Measurements from ENCODE around the gene TBCCD1.
"Not testable (repeated sequence)": the region's sequence is repeated elsewhere in the genome, so short reads cannot be mapped to it uniquely, and the experiment has no call there.

Gene TBCCD1

GRCh38 chr3:186594591-186595113 lies 27.5 kb upstream of the TBCCD1 start:
- no peak for DNase-seq

GRCh38 chr3:186593862-186594261 lies 26.7 kb upstream of the TBCCD1 start:
- DNase-seq, result no peak

DNA sequence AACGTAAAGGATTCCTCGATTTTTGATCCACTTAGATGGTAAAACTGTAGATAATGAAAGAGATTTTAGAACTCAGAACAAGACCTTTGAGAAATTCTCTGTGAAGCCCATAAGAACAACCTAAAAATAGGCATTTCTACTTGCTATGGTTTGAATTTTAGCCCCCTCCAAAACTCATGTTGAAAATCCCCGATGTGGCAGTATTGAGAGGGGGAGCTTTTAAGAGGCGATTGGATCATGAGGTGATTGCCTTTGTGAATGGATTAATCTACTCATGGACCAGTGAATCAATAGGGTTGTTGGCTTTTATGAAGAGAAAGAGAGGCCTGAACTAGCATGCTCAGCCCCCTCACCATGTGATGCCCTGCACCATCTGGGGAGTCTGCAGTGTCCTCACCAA lies 25.5 kb upstream of the TBCCD1 start:
- DNase-seq, result no peak

GRCh38 chr3:186590580-186591295 lies 23.6 kb upstream of the TBCCD1 start:
- DNase-seq, result no peak

DNA sequence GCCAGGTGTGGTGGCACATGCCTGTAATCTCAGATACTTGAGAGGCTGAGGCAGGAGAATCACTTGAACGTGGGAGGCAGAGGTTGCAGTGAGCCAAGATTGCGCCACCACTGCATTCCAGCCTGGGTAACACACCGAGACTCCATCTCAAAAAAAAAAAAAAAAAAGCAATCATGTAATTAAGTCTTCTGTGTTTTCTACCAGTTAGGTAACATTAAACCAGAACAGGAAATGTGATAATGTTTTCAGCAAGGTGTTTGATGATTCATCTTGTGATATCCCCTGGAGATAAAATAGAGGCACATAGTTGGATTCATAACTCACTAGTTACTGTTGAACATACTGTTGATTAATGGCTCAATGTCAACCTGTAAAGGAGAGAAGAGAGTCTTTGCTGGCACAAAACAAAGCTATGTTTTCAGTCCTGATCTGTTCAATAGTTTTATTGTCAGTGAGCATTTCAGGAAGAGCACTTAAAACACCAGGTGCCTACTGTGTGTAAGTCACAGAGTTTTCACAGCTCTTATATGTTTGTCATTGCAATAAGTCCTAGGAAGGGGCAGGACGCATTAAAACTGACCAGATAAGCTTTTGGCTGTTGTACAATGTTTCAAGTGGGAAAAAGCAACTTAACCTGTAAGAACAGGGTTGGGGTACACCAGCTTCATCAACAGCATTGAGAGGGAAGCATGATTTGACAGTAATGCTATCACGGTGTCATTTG lies 22.9 kb upstream of the TBCCD1 start:
- no peak for DNase-seq

DNA sequence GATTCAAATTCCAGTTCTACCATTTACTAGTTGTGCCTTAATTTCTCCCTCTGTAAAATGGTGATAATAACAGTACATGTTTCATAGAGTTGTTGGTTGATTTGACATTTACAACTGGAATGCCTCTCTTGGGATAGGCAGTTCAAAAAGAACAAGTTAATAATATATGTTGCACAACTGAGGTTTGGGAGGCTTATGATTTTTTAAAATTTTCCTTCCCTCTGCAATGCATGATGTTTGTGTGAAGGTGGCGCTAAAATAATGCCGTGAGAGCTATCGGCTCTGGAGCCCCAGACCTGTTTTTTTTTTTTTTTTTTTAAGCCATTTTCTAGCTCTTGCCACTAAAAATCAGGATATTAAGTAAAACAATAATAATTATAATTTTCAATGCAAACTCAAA lies 22.0 kb upstream of the TBCCD1 start:
- no peak for DNase-seq

- DNase-seq, result no peak
Observed at GRCh38 chr3:186588632-186589031, 21.5 kb upstream of the TBCCD1 start.

DNA sequence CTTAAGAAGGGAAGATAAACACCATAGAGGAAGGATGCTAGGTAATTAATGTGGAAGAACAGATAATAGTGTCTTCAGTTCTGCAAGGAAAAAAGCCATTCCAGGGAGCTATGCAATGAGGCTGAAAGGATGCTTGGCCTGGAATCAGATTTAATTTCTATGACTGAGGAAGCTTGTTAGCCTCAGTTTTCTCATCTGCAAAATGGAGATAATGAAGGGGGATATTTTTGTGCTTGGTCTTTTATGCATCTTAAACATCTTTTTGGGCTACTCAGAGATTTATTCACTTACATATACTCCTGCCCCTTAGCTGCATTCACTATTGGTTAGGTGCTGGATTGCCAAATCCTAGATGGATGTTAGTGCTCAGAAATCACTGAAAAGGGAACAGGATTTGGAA lies 20.0 kb upstream of the TBCCD1 start:
- DNase-seq, result no peak

DNA sequence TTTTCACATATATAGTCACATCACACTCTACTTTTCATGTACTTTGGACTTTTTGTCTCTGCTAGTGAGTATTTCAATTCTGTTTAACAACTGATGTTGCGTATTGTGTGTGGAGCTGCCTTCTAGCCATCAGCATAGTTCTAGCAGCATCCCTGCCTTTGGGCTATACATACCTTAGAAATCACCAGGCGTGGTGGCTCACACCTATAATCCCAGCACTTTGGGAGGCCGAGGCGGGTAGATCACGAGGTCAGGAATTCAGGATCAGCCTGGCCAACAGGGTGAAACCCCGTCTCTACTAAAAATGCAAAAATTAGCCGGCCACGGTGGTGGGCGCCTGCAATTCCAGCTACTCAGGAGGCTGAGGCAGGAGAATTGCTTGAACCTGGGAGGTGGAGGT lies 19.1 kb upstream of the TBCCD1 start:
- DNase-seq, result not testable (repeated sequence)

- no peak for DNase-seq
Observed at GRCh38 chr3:186583831-186584230, 16.7 kb upstream of the TBCCD1 start.

DNA sequence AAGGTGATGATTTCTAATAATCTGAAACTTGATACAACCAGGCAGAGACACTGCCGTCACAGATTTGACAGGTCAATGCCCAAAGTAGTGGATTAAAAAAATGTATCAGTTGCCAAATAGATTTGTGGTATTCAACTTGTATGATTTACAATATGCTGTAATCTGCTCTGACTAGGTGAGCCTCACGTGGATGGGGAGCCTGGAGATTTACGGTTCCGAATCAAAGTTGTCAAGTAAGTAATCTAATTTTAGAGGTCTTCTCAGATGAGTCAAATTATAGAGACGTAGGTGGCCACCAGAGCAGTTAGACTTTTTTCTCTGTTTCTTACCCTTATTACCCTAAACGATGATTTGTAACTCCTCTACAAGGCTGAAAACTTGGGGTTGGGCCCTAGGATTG lies 15.4 kb upstream of the TBCCD1 start:
- DNase-seq, result no peak

DNA sequence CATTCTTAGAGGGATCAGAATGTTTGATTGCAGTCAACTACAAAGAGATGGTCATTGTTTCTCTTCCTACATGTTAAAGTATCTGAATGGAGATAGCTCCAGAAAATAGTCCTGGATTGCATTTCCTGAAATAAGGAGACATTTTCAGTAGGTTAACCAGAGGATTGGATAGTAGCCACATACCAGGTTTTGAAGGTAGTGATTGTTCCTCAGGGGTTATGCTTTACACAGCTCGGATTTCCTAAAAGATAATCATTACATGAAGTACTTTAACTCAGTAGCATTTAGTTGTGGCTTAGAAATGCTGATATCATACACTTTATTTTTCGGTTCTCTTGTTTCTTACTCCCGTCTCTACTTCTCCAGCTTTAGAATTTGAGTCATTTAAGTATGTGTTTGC lies 13.6 kb upstream of the TBCCD1 start:
- no peak for DNase-seq

GRCh38 chr3:186577521-186577920 lies 10.4 kb upstream of the TBCCD1 start:
- DNase-seq, result no peak

DNA sequence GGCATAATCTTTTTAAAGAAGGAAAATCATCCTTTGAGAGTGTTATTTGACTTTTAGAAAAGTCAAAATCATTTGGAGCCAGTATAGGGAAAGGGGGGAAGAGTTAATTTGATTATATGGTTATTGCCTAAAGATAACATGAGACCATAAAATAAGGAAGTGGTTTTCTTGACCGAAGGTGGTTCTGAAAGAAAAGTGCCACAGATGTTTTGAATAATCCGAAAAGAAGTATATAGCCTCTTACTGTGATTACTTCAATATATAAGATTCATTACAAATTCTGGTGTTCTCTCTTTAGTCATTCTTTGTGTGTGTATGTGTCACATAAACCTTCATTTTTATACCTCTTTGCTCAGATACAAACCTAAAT lies 4.5 kb upstream of the TBCCD1 start:
- no peak for DNase-seq

DNA sequence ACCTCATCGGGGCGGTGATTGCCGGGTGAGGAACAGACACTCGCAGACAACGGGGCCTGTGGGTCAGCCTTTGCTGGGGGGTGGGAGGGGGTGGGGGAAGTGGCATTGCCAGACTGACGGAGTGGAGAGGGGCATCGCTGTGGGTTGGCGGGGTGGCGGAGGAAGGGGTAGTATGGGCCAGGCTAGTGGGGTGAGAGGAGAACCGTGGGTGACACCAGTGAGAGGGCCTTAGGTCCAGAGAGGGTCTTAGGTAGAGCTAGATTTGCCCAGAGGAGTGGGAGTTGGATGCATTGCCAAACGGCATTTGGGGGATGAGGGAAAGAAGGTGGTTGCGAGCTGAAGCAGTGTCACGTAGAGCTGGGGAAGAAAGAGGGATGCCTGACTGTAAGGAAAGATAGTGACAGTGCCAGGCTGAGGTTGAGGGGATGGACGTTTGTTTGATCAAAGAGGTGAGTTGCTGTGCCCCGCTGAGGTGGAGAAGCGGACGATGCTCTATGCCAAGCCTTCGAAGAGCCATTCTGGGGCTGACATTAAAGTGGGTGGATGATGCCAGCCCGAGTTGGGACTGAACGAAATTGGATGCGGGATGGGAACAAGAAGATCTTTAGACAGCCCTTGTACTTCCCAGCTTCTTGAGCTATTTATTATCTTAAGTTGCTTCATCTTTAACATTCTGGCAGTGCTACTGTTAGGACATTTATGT lies 4.0 kb upstream of the TBCCD1 start:
- no peak for DNase-seq

DNA sequence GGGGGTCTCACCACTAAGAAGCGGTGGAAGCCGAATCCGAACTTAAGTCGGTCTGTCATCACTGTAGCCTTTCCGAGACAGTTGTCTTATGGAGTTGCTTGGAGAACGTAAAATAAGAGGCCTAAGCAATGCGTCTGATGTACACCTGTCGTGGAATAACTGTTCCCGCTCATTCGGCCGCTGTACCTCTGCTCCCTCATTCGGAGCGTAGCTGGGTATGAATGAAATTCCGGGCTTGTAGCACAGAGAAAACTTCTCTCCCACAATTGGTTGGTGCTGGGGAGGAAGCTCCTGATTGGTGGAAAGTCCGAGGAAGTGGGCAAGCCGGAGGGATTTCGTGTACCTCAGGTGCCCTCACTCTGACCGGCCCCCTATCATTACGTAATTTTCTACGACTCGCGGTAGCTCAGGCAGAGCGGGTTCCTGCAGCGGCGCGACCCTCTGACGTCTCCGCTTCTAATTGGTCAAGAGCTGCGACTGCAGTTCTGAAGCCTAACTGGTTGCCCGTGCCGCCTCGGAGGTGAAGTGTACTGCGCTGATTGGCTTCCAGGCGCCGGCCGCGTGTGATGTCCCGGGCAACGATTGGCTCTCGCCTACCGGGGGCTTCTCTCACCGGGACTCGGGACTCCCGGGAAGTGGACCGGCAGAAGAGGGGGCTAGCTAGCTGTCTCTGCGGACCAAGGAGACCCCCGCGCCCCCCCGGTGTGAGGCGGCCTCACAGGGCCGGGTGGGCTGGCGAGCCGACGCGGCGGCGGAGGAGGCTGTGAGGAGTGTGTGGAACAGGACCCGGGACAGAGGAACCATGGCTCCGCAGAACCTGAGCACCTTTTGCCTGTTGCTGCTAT lies 3.2 kb upstream of the TBCCD1 start, which contains the start of gene DNAJB11:
Gene DNAJB11 (plus strand): TSS at position 625 of the 845 bp plus-strand sequence. CDS start 178 bp downstream, at position 803.
- DNase-seq, result peak; percentile 100

GRCh38 chr3:186569779-186570095 lies 2.6 kb upstream of the TBCCD1 start:
- no peak for DNase-seq

GRCh38 chr3:186569361-186569760 lies 2.2 kb upstream of the TBCCD1 start:
- not testable (repeated sequence) for DNase-seq

GRCh38 chr3:186566772-186567071 lies 417 bp downstream of the TBCCD1 start:
- DNase-seq, result no peak

DNA sequence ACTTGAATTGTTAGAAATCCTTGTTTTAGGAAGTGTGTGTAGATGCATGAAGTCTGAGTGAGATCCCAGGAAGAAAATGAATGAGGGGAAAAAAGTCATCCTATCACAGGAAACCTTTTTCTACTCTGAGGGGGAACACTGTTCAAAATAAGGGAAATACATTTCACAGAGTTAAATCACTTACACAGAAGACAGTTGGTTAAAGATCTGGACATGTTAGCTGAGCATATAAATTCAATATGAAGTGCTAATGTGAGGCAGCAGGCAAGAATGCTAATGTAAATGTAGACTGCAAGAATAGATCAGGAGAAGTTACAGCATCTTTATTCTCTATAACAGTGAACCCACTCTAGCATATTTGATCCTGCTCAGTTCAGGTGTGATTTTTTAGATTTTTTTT lies 2.6 kb downstream of the TBCCD1 start:
- no peak for DNase-seq

DNA sequence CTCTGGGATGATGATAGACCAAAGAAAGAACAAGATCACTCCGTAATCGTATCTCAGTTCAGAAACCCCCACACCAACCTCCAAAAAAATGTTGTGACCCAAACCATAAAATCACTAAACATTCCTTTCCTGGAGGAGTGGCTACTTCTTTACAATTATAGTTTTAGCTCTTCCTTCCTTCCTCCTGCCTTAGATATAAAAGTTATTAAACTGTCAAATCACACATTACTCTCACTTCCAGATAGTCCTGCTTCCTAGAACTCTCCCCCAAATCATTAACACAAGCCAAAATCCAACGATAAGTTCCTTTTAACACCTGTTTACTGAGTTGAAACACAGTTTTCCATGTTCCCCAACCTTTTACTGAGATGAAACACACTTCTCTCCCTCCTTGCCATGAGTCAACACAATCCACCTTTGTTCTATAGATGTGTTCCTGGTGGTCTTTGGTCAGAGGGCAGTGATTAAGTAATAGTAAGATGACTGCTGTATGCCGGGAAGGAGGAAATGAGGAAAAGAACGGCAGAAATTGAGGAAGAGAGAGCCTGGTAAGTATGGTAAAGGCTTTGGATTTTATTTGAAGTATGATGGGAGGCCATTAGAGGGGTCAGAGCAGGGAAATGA lies 14.6 kb downstream of the TBCCD1 start:
- DNase-seq, result no peak

DNA sequence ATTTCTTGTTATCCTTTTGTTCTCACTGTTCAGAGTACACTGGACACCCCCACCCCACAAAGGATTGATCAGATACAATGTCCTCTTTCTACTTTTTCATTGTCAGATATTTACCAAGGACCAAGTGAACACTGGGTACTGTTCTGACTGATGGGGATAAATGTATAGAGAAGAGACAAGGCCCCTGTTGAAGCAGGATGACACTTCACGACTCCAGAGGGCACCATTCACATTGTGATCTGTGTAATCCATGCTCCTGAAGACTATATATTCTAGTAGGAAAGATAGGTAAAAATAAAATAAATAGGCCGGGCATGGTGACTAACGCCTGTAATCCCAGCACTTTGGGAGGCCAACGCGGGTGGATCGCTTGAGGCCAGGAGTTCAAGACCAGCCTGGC lies 15.8 kb downstream of the TBCCD1 start:
- no peak for DNase-seq

DNA sequence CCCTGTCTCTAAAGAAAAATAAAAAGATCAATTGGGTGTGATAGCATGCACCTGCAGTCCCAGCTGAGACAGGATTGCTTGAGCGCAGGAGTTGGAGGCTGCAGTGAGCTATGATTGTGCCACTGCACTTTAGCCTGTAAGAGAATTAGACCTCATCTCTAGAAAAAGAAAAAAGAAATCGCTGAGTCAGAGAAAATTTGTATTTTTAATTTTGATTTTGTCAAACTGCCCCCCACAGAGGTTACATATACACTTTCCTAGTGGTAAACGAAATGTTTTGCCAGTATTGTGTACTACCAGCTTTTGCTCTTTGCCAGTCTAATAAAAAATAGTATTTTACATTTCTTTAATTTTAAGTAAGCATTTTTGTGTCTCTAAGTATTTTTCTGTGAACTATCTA lies 17.6 kb downstream of the TBCCD1 start:
- DNase-seq, result no peak

Data from NCI-H2081 treated with DMSO at 0.1 percent for 48 hours (cell line).